CD4-positive, alpha-beta memory T cell (primary cell): Measurements from ENCODE around the gene CDK7. TPM values are rescaled to one million over a fixed set of nuclear protein-coding genes. Genes with fewer than 3 reads are reported as not detected.

Source experiments
- CTCF ChIA-PET: fragments of 350-600 bp; sonication (Branson Sonifier 250); formaldehyde crosslinking; loops from one replicate; lab custom pipeline; 2021; ENCODE audit warnings: inconsistent platforms; ENCODE audit not compliant: partially characterized antibody; lab: Charles Lee
- POLR2A ChIA-PET: fragments of 350-600 bp; sonication (Branson Sonifier 250); formaldehyde crosslinking; loops from one replicate; lab custom pipeline; 2021; ENCODE audit not compliant: partially characterized antibody; lab: Charles Lee
- DNase-seq, 5 donors: peaks; one replicate each; pipeline versions ENCODE4 v3.0.0 to v3.0.0-alpha.2; 2020 to 2022; ENCODE audit warnings: mixed read lengths in 1 of 5
- H3K27ac ChIP-seq: one replicate; pipeline ENCODE4 v1.7.0; 2013; ENCODE audit warnings: low read depth, low read length
- H3K27me3 ChIP-seq: 2 replicates; pipeline ENCODE4 v1.7.0; 2013; ENCODE audit warnings: mild to moderate bottlenecking, low read length, moderate library complexity; ENCODE audit not compliant: insufficient read depth
- H3K36me3 ChIP-seq: 2 replicates; pipeline ENCODE4 v1.7.0; 2013; ENCODE audit warnings: mild to moderate bottlenecking, low read length, moderate library complexity; ENCODE audit not compliant: insufficient read depth
- H3K4me1 ChIP-seq: 2 replicates; pipeline ENCODE4 v1.7.0; 2013; ENCODE audit warnings: mild to moderate bottlenecking, low read length, moderate library complexity; ENCODE audit not compliant: insufficient read depth
- H3K4me3 ChIP-seq, 2 donors: one replicate each; pipeline ENCODE4 v1.7.0; 2013; ENCODE audit warnings: low read length in 2 of 2, mild to moderate bottlenecking in 1 of 2
- H3K9me3 ChIP-seq, 2 donors: one replicate each; pipeline ENCODE4 v1.7.0; 2013; ENCODE audit warnings: low read length in 2 of 2, control low read depth in 1 of 2; ENCODE audit not compliant: control insufficient read depth in 1 of 2
- H3K27ac Mint-ChIP-seq, 7 donors: one replicate each; pipeline ENCODE4 v1.8.0; 2020 to 2021; ENCODE audit warnings: mixed read lengths in 7 of 7, mild to moderate bottlenecking in 6 of 7, inconsistent platforms in 3 of 7, moderate library complexity in 3 of 7
- H3K27me3 Mint-ChIP-seq, 2 donors: one replicate each; pipeline ENCODE4 v1.8.0; 2020 to 2021; ENCODE audit warnings: mixed read lengths in 2 of 2
- H3K36me3 Mint-ChIP-seq, 2 donors: one replicate each; pipeline ENCODE4 v1.8.0; 2020 to 2021; ENCODE audit warnings: mixed read lengths in 2 of 2, inconsistent platforms in 1 of 2, mild to moderate bottlenecking in 1 of 2
- H3K4me1 Mint-ChIP-seq, 4 donors: one replicate each; pipeline ENCODE4 v1.8.0; 2020 to 2021; ENCODE audit warnings: mixed read lengths in 4 of 4, mild to moderate bottlenecking in 1 of 4
- H3K4me3 Mint-ChIP-seq, 8 donors: one replicate each; pipeline ENCODE4 v1.8.0; 2020 to 2021; ENCODE audit warnings: mixed read lengths in 8 of 8, mild to moderate bottlenecking in 7 of 8, moderate library complexity in 6 of 8, inconsistent platforms in 3 of 8
- H3K9me3 Mint-ChIP-seq, 8 donors: one replicate each; pipeline ENCODE4 v1.8.0; 2020 to 2021; ENCODE audit warnings: mixed read lengths in 8 of 8, mild to moderate bottlenecking in 5 of 8, inconsistent platforms in 3 of 8, moderate library complexity in 1 of 8
- intact Hi-C: fragments of 100-400 bp; cut with micrococcal nuclease; formaldehyde crosslinking; loops from one replicate; pipeline ENCODE4 v1.15.1; 2023
- polyA plus RNA-seq, 2 donors: library from polyadenylated mRNA; unstranded; fragments of 300-500 nt; fragmentation: Illumina TruSeq; gene quantifications; one replicate each; pipeline ENCODE4 v1.2.3, GENCODE V29; 2021
- total RNA-seq, 2 experiments: library from RNA; stranded (reverse); gene quantifications; one replicate each; pipeline ENCODE4 v1.2.3, GENCODE V29; 2021

The CDK7 gene
- total and polyA plus RNA-seq, 4 experiments from 2014 or later = 16.5 to 34.4 (median 22.6) TPM

- no peak overlapping the region for H3K4me3 ChIP-seq
- no peak for DNase-seq
- no peak overlapping the region for H3K27ac Mint-ChIP-seq
- intact Hi-C loops = no loop called here
- H3K36me3 Mint-ChIP-seq = peaks cover 25 to 44% of the 10 kb centered on the region in 2 donors
- no peaks in the 10 kb centered on the region for H3K4me1 ChIP-seq
- H3K27me3 Mint-ChIP-seq = no peaks in the 10 kb centered on the region
- ChIA-PET POLR2A (no interaction called here), CTCF (no interaction called here)
- no peaks in the 10 kb centered on the region for H3K27me3 ChIP-seq
- H3K27ac ChIP-seq = no peak overlapping the region
- H3K4me1 Mint-ChIP-seq = no peaks in the 10 kb centered on the region
- no peaks in the 10 kb centered on the region for H3K9me3 ChIP-seq
- H3K4me3 Mint-ChIP-seq = no peak overlapping the region
- peaks cover 5% of the 10 kb centered on the region for H3K36me3 ChIP-seq
- peaks cover 0 to 2% (median 0%) of the 10 kb centered on the region in 8 donors for H3K9me3 Mint-ChIP-seq
Measured at GRCh38 chr5:69317391-69317790, 82.7 kb downstream of the CDK7 start.

GRCh38 chr5:69326365-69326764, 91.7 kb downstream of the CDK7 start:
- ChIA-PET CTCF (interaction anchor here (1.5 kb wide), 1 partner anchor 9 kb away, joined by 6 read pairs; no protein-coding TSS in a partner anchor), POLR2A (no interaction called here)
- Mint-ChIP-seq H3K36me3 (no peaks in the 10 kb centered on the region), H3K27me3 (no peaks in the 10 kb centered on the region), H3K4me3 (peak overlapping the region in 1 of 8 donors; percentile 53), H3K9me3 (no peaks in the 10 kb centered on the region), H3K27ac (peak overlapping the region in 2 of 7 donors; percentile 5 to 73), H3K4me1 (peaks cover 0 to 5% (median 4%) of the 10 kb centered on the region in 4 donors)
- Histone ChIP-seq H3K27me3 (no peaks in the 10 kb centered on the region), H3K27ac (no peak overlapping the region), H3K9me3 (no peaks in the 10 kb centered on the region), H3K4me1 (no peaks in the 10 kb centered on the region), H3K36me3 (no peaks in the 10 kb centered on the region), H3K4me3 (no peak overlapping the region)
- intact Hi-C loops = no loop called here
- DNase-seq = no peak

Other genes with a start within 250 kb of the CDK7 start
- 10 to 100 TPM; 44.9 to 50.2 TPM for gene SLC30A5, start 140.9 kb upstream of the CDK7 start, total RNA-seq
- gene SLC30A5, start 140.9 kb upstream of the CDK7 start, polyA plus RNA-seq = 10 to 100 TPM; 32.7 to 35.6 TPM
- gene CCNB1, start 67.7 kb upstream of the CDK7 start, total RNA-seq = 1 to 10 TPM; 2.9 to 3.4 TPM
- gene CCNB1, start 67.7 kb upstream of the CDK7 start, polyA plus RNA-seq = 1 to 10 TPM; 3.6 to 5.1 TPM
- gene CENPH, start 45.3 kb upstream of the CDK7 start, total RNA-seq = 1 to 10 TPM; 6.1 to 6.9 TPM
- 1 to 10 TPM; 6.3 to 8.3 TPM for gene CENPH, start 45.3 kb upstream of the CDK7 start, polyA plus RNA-seq
- gene CCDC125, start 97.9 kb downstream of the CDK7 start, total RNA-seq = 1 to 10 TPM; 6.8 to 7.9 TPM
- 1 to 10 TPM in 1 of 2 donors, under 1 TPM in 1; 0.65 to 5.3 TPM for gene CCDC125, start 97.9 kb downstream of the CDK7 start, polyA plus RNA-seq
- 10 to 100 TPM; 25.3 to 31.4 TPM for gene AK6, start 134.6 kb downstream of the CDK7 start, total RNA-seq
- gene AK6, start 134.6 kb downstream of the CDK7 start, polyA plus RNA-seq = 10 to 100 TPM; 75.1 to 90.3 TPM
- 10 to 100 TPM; 42.3 to 45.9 TPM for gene TAF9, start 134.6 kb downstream of the CDK7 start, total RNA-seq
- 100 to 1,000 TPM; 105 to 167 TPM for gene TAF9, start 134.6 kb downstream of the CDK7 start, polyA plus RNA-seq
- 10 to 100 TPM; 30.7 to 31.1 TPM for gene RAD17, start 134.9 kb downstream of the CDK7 start, total RNA-seq
- gene RAD17, start 134.9 kb downstream of the CDK7 start, polyA plus RNA-seq = 10 to 100 TPM; 27.5 to 30.6 TPM
- 1 to 10 TPM; 1.1 TPM for gene MARVELD2, start 180.2 kb downstream of the CDK7 start, total RNA-seq
- 1 to 10 TPM in 1 of 2 donors, under 1 TPM in 1; 0.20 to 1.5 TPM for gene MARVELD2, start 180.2 kb downstream of the CDK7 start, polyA plus RNA-seq